Measurements from ENCODE around the gene SMNDC1.

Gene SMNDC1

GRCh38 chr10:110330675-110331074 is 26.0 kb upstream of the SMNDC1 start:
- H3K4me3 ChIP-seq (ENCODE audit: insufficient read depth, low read depth, low read length, poor library complexity, severe bottlenecking): no peak overlapping the region
- H3K27ac ChIP-seq (ENCODE audit: insufficient read depth, low read length, poor library complexity, severe bottlenecking): no peak overlapping the region
- peaks cover 4% of the 10 kb centered on the region for H3K4me1 ChIP-seq (ENCODE audit: control insufficient read depth, insufficient read depth, low read length, poor library complexity, severe bottlenecking)
- no peak for DNase-seq
- H3K27me3 ChIP-seq (replicated peaks; ENCODE audit: control insufficient read depth, insufficient read depth, low read length, poor library complexity, severe bottlenecking): no peaks in the 10 kb centered on the region
- H3K36me3 ChIP-seq (ENCODE audit: control insufficient read depth, insufficient read depth, low read length): no peaks in the 10 kb centered on the region
- no peaks in the 10 kb centered on the region for H3K9me3 ChIP-seq (ENCODE audit: control insufficient read depth, low read length)

DNA sequence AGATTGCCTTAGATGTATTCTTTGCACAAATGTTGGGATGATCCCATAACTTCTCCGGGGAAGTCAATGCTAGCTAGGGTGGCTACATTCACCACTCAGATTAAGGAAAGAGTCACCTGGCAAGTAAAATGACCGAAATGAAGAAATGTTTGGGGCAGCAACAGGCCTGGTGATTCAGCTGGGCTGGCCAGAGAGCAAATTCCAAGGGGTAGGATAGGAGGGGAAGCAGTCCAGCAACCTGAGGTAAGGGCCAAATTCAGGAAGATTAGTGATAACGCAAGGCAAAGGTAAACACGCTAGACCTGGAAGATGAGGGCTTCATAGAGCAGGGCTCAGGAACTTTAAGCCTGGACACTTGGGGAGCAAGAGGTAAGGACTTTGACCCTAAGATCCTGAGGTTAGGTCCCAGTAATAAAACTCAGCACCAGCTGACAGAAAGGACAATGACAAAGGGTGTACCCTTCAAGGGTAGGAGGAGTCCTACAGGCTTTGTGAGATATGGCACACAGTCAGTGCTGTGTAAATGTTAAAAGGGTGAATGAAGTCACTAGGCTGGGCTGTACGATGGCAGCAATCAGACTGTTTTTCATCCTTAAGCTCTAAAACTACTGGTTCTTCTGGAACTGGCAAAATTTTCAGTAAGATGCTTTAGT is 22.7 kb upstream of the SMNDC1 start:
- DNase-seq: no peak
- Histone ChIP-seq H3K36me3 (ENCODE audit: control insufficient read depth, insufficient read depth, low read length) (no peaks in the 10 kb centered on the region), H3K27me3 (replicated peaks; ENCODE audit: control insufficient read depth, insufficient read depth, low read length, poor library complexity, severe bottlenecking) (no peaks in the 10 kb centered on the region), H3K27ac (ENCODE audit: insufficient read depth, low read length, poor library complexity, severe bottlenecking) (no peak overlapping the region), H3K4me1 (ENCODE audit: control insufficient read depth, insufficient read depth, low read length, poor library complexity, severe bottlenecking) (no peaks in the 10 kb centered on the region), H3K9me3 (ENCODE audit: control insufficient read depth, low read length) (no peaks in the 10 kb centered on the region), H3K4me3 (ENCODE audit: insufficient read depth, low read depth, low read length, poor library complexity, severe bottlenecking) (no peak overlapping the region)

- Histone ChIP-seq H3K27me3 (replicated peaks; ENCODE audit: control insufficient read depth, insufficient read depth, low read length, poor library complexity, severe bottlenecking) (no peaks in the 10 kb centered on the region), H3K4me3 (ENCODE audit: insufficient read depth, low read depth, low read length, poor library complexity, severe bottlenecking) (no peak overlapping the region), H3K36me3 (ENCODE audit: control insufficient read depth, insufficient read depth, low read length) (no peaks in the 10 kb centered on the region), H3K27ac (ENCODE audit: insufficient read depth, low read length, poor library complexity, severe bottlenecking) (no peak overlapping the region), H3K9me3 (ENCODE audit: control insufficient read depth, low read length) (no peaks in the 10 kb centered on the region), H3K4me1 (ENCODE audit: control insufficient read depth, insufficient read depth, low read length, poor library complexity, severe bottlenecking) (no peaks in the 10 kb centered on the region)
- DNase-seq: no peak
These were observed 21.8 kb upstream of the SMNDC1 start for GRCh38 chr10:110326351-110327032.

- Histone ChIP-seq H3K36me3 (ENCODE audit: control insufficient read depth, insufficient read depth, low read length) (no peaks in the 10 kb centered on the region), H3K4me3 (ENCODE audit: insufficient read depth, low read depth, low read length, poor library complexity, severe bottlenecking) (no peak overlapping the region), H3K4me1 (ENCODE audit: control insufficient read depth, insufficient read depth, low read length, poor library complexity, severe bottlenecking) (no peaks in the 10 kb centered on the region), H3K27ac (ENCODE audit: insufficient read depth, low read length, poor library complexity, severe bottlenecking) (no peak overlapping the region), H3K9me3 (ENCODE audit: control insufficient read depth, low read length) (no peaks in the 10 kb centered on the region), H3K27me3 (replicated peaks; ENCODE audit: control insufficient read depth, insufficient read depth, low read length, poor library complexity, severe bottlenecking) (no peaks in the 10 kb centered on the region)
- DNase-seq: no peak
These were observed 20.1 kb upstream of the SMNDC1 start for GRCh38 chr10:110324805-110325280.

GRCh38 chr10:110324201-110324804 is 19.6 kb upstream of the SMNDC1 start:
- no peak overlapping the region for H3K27ac ChIP-seq (ENCODE audit: insufficient read depth, low read length, poor library complexity, severe bottlenecking)
- DNase-seq: no peak

GRCh38 chr10:110323503-110323902 is 18.8 kb upstream of the SMNDC1 start:
- Histone ChIP-seq H3K9me3 (ENCODE audit: control insufficient read depth, low read length) (no peaks in the 10 kb centered on the region), H3K4me3 (ENCODE audit: insufficient read depth, low read depth, low read length, poor library complexity, severe bottlenecking) (no peak overlapping the region), H3K27ac (ENCODE audit: insufficient read depth, low read length, poor library complexity, severe bottlenecking) (no peak overlapping the region), H3K27me3 (replicated peaks; ENCODE audit: control insufficient read depth, insufficient read depth, low read length, poor library complexity, severe bottlenecking) (no peaks in the 10 kb centered on the region), H3K36me3 (ENCODE audit: control insufficient read depth, insufficient read depth, low read length) (no peaks in the 10 kb centered on the region), H3K4me1 (ENCODE audit: control insufficient read depth, insufficient read depth, low read length, poor library complexity, severe bottlenecking) (no peaks in the 10 kb centered on the region)
- no peak for DNase-seq

More at GRCh38 chr10:110324201-110324804, 19.6 kb upstream of the SMNDC1 start:
- no peaks in the 10 kb centered on the region for H3K9me3 ChIP-seq (ENCODE audit: control insufficient read depth, low read length)
- H3K36me3 ChIP-seq (ENCODE audit: control insufficient read depth, insufficient read depth, low read length): no peaks in the 10 kb centered on the region
- H3K4me1 ChIP-seq (ENCODE audit: control insufficient read depth, insufficient read depth, low read length, poor library complexity, severe bottlenecking): no peaks in the 10 kb centered on the region
- no peaks in the 10 kb centered on the region for H3K27me3 ChIP-seq (replicated peaks; ENCODE audit: control insufficient read depth, insufficient read depth, low read length, poor library complexity, severe bottlenecking)
- no peak overlapping the region for H3K4me3 ChIP-seq (ENCODE audit: insufficient read depth, low read depth, low read length, poor library complexity, severe bottlenecking)

GRCh38 chr10:110321869-110322620 is 17.3 kb upstream of the SMNDC1 start:
- H3K4me1 ChIP-seq (ENCODE audit: control insufficient read depth, insufficient read depth, low read length, poor library complexity, severe bottlenecking): no peaks in the 10 kb centered on the region
- no peak overlapping the region for H3K4me3 ChIP-seq (ENCODE audit: insufficient read depth, low read depth, low read length, poor library complexity, severe bottlenecking)
- no peaks in the 10 kb centered on the region for H3K36me3 ChIP-seq (ENCODE audit: control insufficient read depth, insufficient read depth, low read length)

GRCh38 chr10:110317866-110318850 is 13.4 kb upstream of the SMNDC1 start:
- Histone ChIP-seq H3K27ac (ENCODE audit: insufficient read depth, low read length, poor library complexity, severe bottlenecking) (no peak overlapping the region), H3K27me3 (replicated peaks; ENCODE audit: control insufficient read depth, insufficient read depth, low read length, poor library complexity, severe bottlenecking) (no peaks in the 10 kb centered on the region), H3K9me3 (ENCODE audit: control insufficient read depth, low read length) (no peaks in the 10 kb centered on the region), H3K36me3 (ENCODE audit: control insufficient read depth, insufficient read depth, low read length) (no peaks in the 10 kb centered on the region), H3K4me3 (ENCODE audit: insufficient read depth, low read depth, low read length, poor library complexity, severe bottlenecking) (no peak overlapping the region), H3K4me1 (ENCODE audit: control insufficient read depth, insufficient read depth, low read length, poor library complexity, severe bottlenecking) (no peaks in the 10 kb centered on the region)
- DNase-seq: no peak

More at GRCh38 chr10:110321869-110322620, 17.3 kb upstream of the SMNDC1 start:
- no peak overlapping the region for H3K27ac ChIP-seq (ENCODE audit: insufficient read depth, low read length, poor library complexity, severe bottlenecking)
- no peaks in the 10 kb centered on the region for H3K27me3 ChIP-seq (replicated peaks; ENCODE audit: control insufficient read depth, insufficient read depth, low read length, poor library complexity, severe bottlenecking)
- DNase-seq: no peak
- no peaks in the 10 kb centered on the region for H3K9me3 ChIP-seq (ENCODE audit: control insufficient read depth, low read length)

- Histone ChIP-seq H3K9me3 (ENCODE audit: control insufficient read depth, low read length) (no peaks in the 10 kb centered on the region), H3K27me3 (replicated peaks; ENCODE audit: control insufficient read depth, insufficient read depth, low read length, poor library complexity, severe bottlenecking) (no peaks in the 10 kb centered on the region)
- no peak for DNase-seq
These were observed 9.0 kb upstream of the SMNDC1 start for GRCh38 chr10:110313674-110314073.

More at GRCh38 chr10:110313674-110314073, 9.0 kb upstream of the SMNDC1 start:
- Histone ChIP-seq H3K4me1 (ENCODE audit: control insufficient read depth, insufficient read depth, low read length, poor library complexity, severe bottlenecking) (no peaks in the 10 kb centered on the region), H3K36me3 (ENCODE audit: control insufficient read depth, insufficient read depth, low read length) (no peaks in the 10 kb centered on the region), H3K4me3 (ENCODE audit: insufficient read depth, low read depth, low read length, poor library complexity, severe bottlenecking) (no peak overlapping the region), H3K27ac (ENCODE audit: insufficient read depth, low read length, poor library complexity, severe bottlenecking) (no peak overlapping the region)
